H9 (cell line): ENCODE data around the gene ATP6V0A4. TPM values are rescaled to one million over a fixed set of nuclear protein-coding genes. Genes with fewer than 3 reads are reported as not detected.

ENCODE experiments used
- DNase-seq: peaks from one replicate; pipeline ENCODE4 v3.0.0-alpha.2; 2017
- H2AFZ ChIP-seq: one replicate; pipeline ENCODE4 v1.6.1; 2013; ENCODE audit warnings: mild to moderate bottlenecking, low read length, control low read depth, moderate library complexity
- H2AK5ac ChIP-seq: 2 replicates; pipeline ENCODE4 v1.6.1; 2013; ENCODE audit warnings: low read length, control low read depth, mixed read lengths; ENCODE audit not compliant: insufficient read length
- H2BK120ac ChIP-seq: one replicate; pipeline ENCODE4 v1.6.1; 2013; ENCODE audit warnings: low read depth, mild to moderate bottlenecking, low read length, control low read depth, inconsistent platforms; ENCODE audit not compliant: poor library complexity, severe bottlenecking
- H2BK12ac ChIP-seq: 2 replicates; pipeline ENCODE4 v1.6.1; 2013; ENCODE audit warnings: low read length, control low read depth, mixed read lengths, low read depth; ENCODE audit not compliant: insufficient read length
- H2BK15ac ChIP-seq: 2 replicates; pipeline ENCODE4 v1.6.1; 2013; ENCODE audit warnings: low read depth, low read length, control low read depth
- H2BK20ac ChIP-seq: one replicate; pipeline ENCODE4 v1.6.1; 2013; ENCODE audit warnings: low read depth, mild to moderate bottlenecking, low read length, control low read depth, inconsistent platforms; ENCODE audit not compliant: poor library complexity, severe bottlenecking
- H2BK5ac ChIP-seq: 2 replicates; pipeline ENCODE4 v1.6.1; 2013; ENCODE audit warnings: low read length, control low read depth, mixed read lengths; ENCODE audit not compliant: insufficient read length
- H3K14ac ChIP-seq: 2 replicates; pipeline ENCODE4 v1.6.1; 2013; ENCODE audit warnings: low read length, control low read depth; ENCODE audit not compliant: insufficient read depth
- H3K18ac ChIP-seq: 2 replicates; pipeline ENCODE4 v1.6.1; 2013; ENCODE audit warnings: low read depth, mild to moderate bottlenecking, mixed read lengths, low read length, control low read depth; ENCODE audit not compliant: insufficient read length
- H3K23ac ChIP-seq: 2 replicates; pipeline ENCODE4 v1.6.1; 2013; ENCODE audit warnings: low read length, control low read depth, mixed read lengths, low read depth; ENCODE audit not compliant: insufficient read length
- H3K23me2 ChIP-seq: 2 replicates; pipeline ENCODE4 v1.6.1; 2013; ENCODE audit warnings: low read depth, mild to moderate bottlenecking, mixed read lengths, low read length, control low read depth; ENCODE audit not compliant: insufficient read length, poor library complexity, severe bottlenecking
- H3K27ac ChIP-seq: 2 replicates; pipeline ENCODE4 v1.5.1; 2013; ENCODE audit warnings: low read length, control low read depth, mixed read lengths, low read depth; ENCODE audit not compliant: insufficient read length
- H3K27me3 ChIP-seq: 2 replicates; pipeline ENCODE4 v1.6.1; 2013; ENCODE audit warnings: low read length, control low read depth, inconsistent platforms; ENCODE audit not compliant: insufficient read depth
- H3K4ac ChIP-seq: 2 replicates; pipeline ENCODE4 v1.6.1; 2013; ENCODE audit warnings: low read depth, mild to moderate bottlenecking, control low read depth, inconsistent platforms, low read length, moderate library complexity
- H3K4me1 ChIP-seq: 2 replicates; pipeline ENCODE4 v1.6.1; 2013; ENCODE audit warnings: low read length, control low read depth, inconsistent platforms; ENCODE audit not compliant: insufficient read depth
- H3K4me2 ChIP-seq: 2 replicates; pipeline ENCODE4 v1.6.1; 2013; ENCODE audit warnings: low read length, control low read depth, mixed read lengths; ENCODE audit not compliant: insufficient read length, insufficient read depth
- H3K56ac ChIP-seq: 2 replicates; pipeline ENCODE4 v1.6.1; 2013; ENCODE audit warnings: low read depth, mild to moderate bottlenecking, mixed read lengths, low read length, control low read depth; ENCODE audit not compliant: insufficient read length
- H3K79me1 ChIP-seq: 2 replicates; pipeline ENCODE4 v1.6.1; 2013; ENCODE audit warnings: low read depth, mild to moderate bottlenecking, moderate library complexity, low read length, control low read depth, inconsistent platforms; ENCODE audit not compliant: insufficient read depth, poor library complexity, severe bottlenecking
- H3K79me2 ChIP-seq: 2 replicates; pipeline ENCODE4 v1.6.1; 2013; ENCODE audit warnings: low read length, control low read depth, inconsistent platforms; ENCODE audit not compliant: insufficient read depth
- H3K9ac ChIP-seq: 2 replicates; pipeline ENCODE4 v1.6.1; 2013; ENCODE audit warnings: low read length, control low read depth, mixed read lengths; ENCODE audit not compliant: insufficient read length; ENCODE audit errors: extremely low read depth
- H3K9me3 ChIP-seq: one replicate; pipeline ENCODE4 v1.6.1; 2013; ENCODE audit warnings: low read depth, low read length, inconsistent platforms; ENCODE audit not compliant: control insufficient read depth
- H3T11ph ChIP-seq: one replicate; pipeline ENCODE4 v1.6.1; 2013; ENCODE audit warnings: mild to moderate bottlenecking, low read length, control low read depth, inconsistent platforms
- H4K20me1 ChIP-seq: one replicate; pipeline ENCODE4 v1.6.1; 2013; ENCODE audit not compliant: control insufficient read depth, insufficient read length, insufficient read depth
- H4K5ac ChIP-seq: 2 replicates; pipeline ENCODE4 v1.6.1; 2013; ENCODE audit warnings: low read depth, mild to moderate bottlenecking, mixed read lengths, low read length, control low read depth; ENCODE audit not compliant: insufficient read length
- H4K8ac ChIP-seq: replicated peaks from 2 replicates; pipeline ENCODE4 v1.6.1; 2013; ENCODE audit warnings: low read length, control low read depth, mixed read lengths, low read depth; ENCODE audit not compliant: insufficient read length
- H4K91ac ChIP-seq: 2 replicates; pipeline ENCODE4 v1.6.1; 2013; ENCODE audit warnings: low read depth, mild to moderate bottlenecking, moderate library complexity, mixed read lengths, low read length, control low read depth; ENCODE audit not compliant: insufficient read length
- H3K27ac Mint-ChIP-seq, 3 experiments: 2 replicates in 2 of 3; 3 replicates in 1 of 3; pipeline ENCODE4 v1.8.0; 2020 to 2021; ENCODE audit warnings: mixed read lengths in 3 of 3, mild to moderate bottlenecking in 1 of 3, moderate library complexity in 1 of 3
- H3K27me3 Mint-ChIP-seq: 2 replicates; pipeline ENCODE4 v1.8.0; 2021; ENCODE audit warnings: low read depth, mild to moderate bottlenecking, moderate library complexity, mixed read lengths
- H3K36me3 Mint-ChIP-seq, 3 experiments: 2 replicates in 2 of 3; 3 replicates in 1 of 3; pipeline ENCODE4 v1.8.0; 2020 to 2021; ENCODE audit warnings: low read depth in 3 of 3, mixed read lengths in 3 of 3; ENCODE audit not compliant: insufficient read depth in 1 of 3
- H3K4me1 Mint-ChIP-seq, 2 experiments: 2 replicates each; pipeline ENCODE4 v1.8.0; 2020; ENCODE audit warnings: mixed read lengths in 2 of 2
- H3K4me3 Mint-ChIP-seq, 2 experiments: 2 replicates in 1 of 2; 3 replicates in 1 of 2; pipeline ENCODE4 v1.8.0; 2020 to 2021; ENCODE audit warnings: mild to moderate bottlenecking in 2 of 2, mixed read lengths in 2 of 2, moderate library complexity in 1 of 2
- H3K9me3 Mint-ChIP-seq, 2 experiments: 2 replicates in 1 of 2; 3 replicates in 1 of 2; pipeline ENCODE4 v1.8.0; 2020; ENCODE audit warnings: mild to moderate bottlenecking in 2 of 2, mixed read lengths in 2 of 2, moderate library complexity in 1 of 2
- WGBS: extraction: QIAGEN DNeasy Blood & Tissue Kit; methylation state at CpG from one replicate; pipeline ENCODE4 v1.1.7; 2013; ENCODE audit warnings: missing lambda C conversion rate, low lambda C conversion rate, mixed read lengths; ENCODE audit not compliant: insufficient read length; ENCODE audit errors: extremely low coverage; 5-methylcytosine and 5-hydroxymethylcytosine counted together
- total RNA-seq: library from RNA; stranded (reverse); gene quantifications from 2 replicates; pipeline ENCODE4 v1.2.1, GENCODE V29; 2021
- TF ChIP-seq, protein P1 (sequence below): fragments of 200-600 bp; sonication (generic); conservative IDR thresholded peaks from 3 replicates; pipeline ENCODE4 v1.8.0; 2021; ENCODE audit warnings: antibody characterized with exemption, mild to moderate bottlenecking

Gene ATP6V0A4
- total RNA-seq, 1 experiment from 2014 or later = 0.79 TPM

DNA sequence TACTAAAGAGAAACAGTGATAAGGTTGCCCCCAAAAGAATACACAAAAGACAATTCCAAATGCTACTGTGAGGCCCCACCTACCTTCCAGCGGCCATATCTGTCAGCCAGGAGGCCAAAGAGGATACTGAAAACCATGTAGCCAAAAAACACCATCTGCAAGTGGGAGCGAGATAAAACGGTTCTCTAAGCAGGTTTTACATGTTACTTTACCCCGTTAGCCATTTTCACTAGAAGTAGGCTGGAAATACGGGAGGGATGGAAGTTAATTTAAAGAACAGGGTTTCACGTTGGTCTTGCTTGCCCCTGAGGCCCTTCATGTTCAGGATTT, 135.0 kb downstream of the ATP6V0A4 start:
- no peak overlapping the region for H2AFZ ChIP-seq
- Mint-ChIP-seq H3K36me3 (peaks cover 3 to 6% (median 3%) of the 10 kb centered on the region in 3 experiments; a peak in 6 of 7 replicates), H3K27ac (peak overlapping the region in 1 of 3 experiments; percentile 7; a peak in 1 of 7 replicates), H3K9me3 (peaks cover 5 to 7% of the 10 kb centered on the region in 2 experiments), H3K4me3 (peak overlapping the region in 1 of 2 experiments; percentile 53; a peak in 2 of 5 replicates), H3K27me3 (no peaks in the 10 kb centered on the region), H3K4me1 (peaks cover 66 to 70% of the 10 kb centered on the region in 2 experiments)
- peaks cover 8% of the 10 kb centered on the region; the same call in 1 of the 2 replicates for H3K4me1 ChIP-seq
- TF ChIP-seq, protein P1, sequence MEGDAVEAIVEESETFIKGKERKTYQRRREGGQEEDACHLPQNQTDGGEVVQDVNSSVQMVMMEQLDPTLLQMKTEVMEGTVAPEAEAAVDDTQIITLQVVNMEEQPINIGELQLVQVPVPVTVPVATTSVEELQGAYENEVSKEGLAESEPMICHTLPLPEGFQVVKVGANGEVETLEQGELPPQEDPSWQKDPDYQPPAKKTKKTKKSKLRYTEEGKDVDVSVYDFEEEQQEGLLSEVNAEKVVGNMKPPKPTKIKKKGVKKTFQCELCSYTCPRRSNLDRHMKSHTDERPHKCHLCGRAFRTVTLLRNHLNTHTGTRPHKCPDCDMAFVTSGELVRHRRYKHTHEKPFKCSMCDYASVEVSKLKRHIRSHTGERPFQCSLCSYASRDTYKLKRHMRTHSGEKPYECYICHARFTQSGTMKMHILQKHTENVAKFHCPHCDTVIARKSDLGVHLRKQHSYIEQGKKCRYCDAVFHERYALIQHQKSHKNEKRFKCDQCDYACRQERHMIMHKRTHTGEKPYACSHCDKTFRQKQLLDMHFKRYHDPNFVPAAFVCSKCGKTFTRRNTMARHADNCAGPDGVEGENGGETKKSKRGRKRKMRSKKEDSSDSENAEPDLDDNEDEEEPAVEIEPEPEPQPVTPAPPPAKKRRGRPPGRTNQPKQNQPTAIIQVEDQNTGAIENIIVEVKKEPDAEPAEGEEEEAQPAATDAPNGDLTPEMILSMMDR = no peak
- no peaks in the 10 kb centered on the region for H4K20me1 ChIP-seq
- H2BK5ac ChIP-seq = no peak overlapping the region
- no peak overlapping the region for H2BK15ac ChIP-seq
- no peak overlapping the region for H3K4me2 ChIP-seq
- H3K23ac ChIP-seq = no peak overlapping the region
- H3K9me3 ChIP-seq = no peaks in the 10 kb centered on the region
- H3K14ac ChIP-seq = no peak overlapping the region
- WGBS = no CpG with 5 or more reads among the region's 6 CpGs
- no peak overlapping the region for H3T11ph ChIP-seq
- H3K27me3 ChIP-seq = no peaks in the 10 kb centered on the region
- H3K9ac ChIP-seq = no peak overlapping the region
- no peak overlapping the region for H3K18ac ChIP-seq
- H4K91ac ChIP-seq = no peak overlapping the region
- no peak overlapping the region for H3K27ac ChIP-seq
- no peak overlapping the region for H3K4ac ChIP-seq
- no peak overlapping the region for H2BK120ac ChIP-seq
- H2BK12ac ChIP-seq = no peak overlapping the region
- no peak overlapping the region for H4K5ac ChIP-seq
- H3K56ac ChIP-seq = no peak overlapping the region
- no peaks in the 10 kb centered on the region for H3K79me1 ChIP-seq
- H3K23me2 ChIP-seq = peaks cover 3% of the 10 kb centered on the region
- no peak overlapping the region for H2BK20ac ChIP-seq
- DNase-seq = no peak
- H3K79me2 ChIP-seq = no peaks in the 10 kb centered on the region
- H2AK5ac ChIP-seq = no peak overlapping the region
- no peak overlapping the region for H4K8ac ChIP-seq
